ENCODE results near the gene GRIA1.

Gene GRIA1

GRCh38 chr5:153573326-153574033, 83.0 kb downstream of the GRIA1 start:
- Histone ChIP-seq H3K14ac (ENCODE audit: low read length in 2 of 2) (no peak overlapping the region), H3K27ac (ENCODE audit: low read length, poor library complexity, severe bottlenecking) (no peak overlapping the region), H2AFZ (ENCODE audit: low read depth, low read length) (no peak overlapping the region), H2BK15ac (ENCODE audit: low read depth, poor library complexity, severe bottlenecking) (no peak overlapping the region), H3K23ac (ENCODE audit: low read length in 2 of 2) (no peak overlapping the region), H4K91ac (ENCODE audit: low read length) (no peak overlapping the region), H3K4me3 (ENCODE audit: insufficient read depth in 1 of 2, low read depth in 1 of 2, low read length in 2 of 2) (no peak overlapping the region), H2BK12ac (ENCODE audit: low read length in 2 of 2) (no peak overlapping the region), H3K79me1 (replicated peaks; ENCODE audit: low read length, poor library complexity, severe bottlenecking) (no peaks in the 10 kb centered on the region), H3K9ac (ENCODE audit: low read length) (no peak overlapping the region), H3K4me1 (ENCODE audit: control insufficient read depth, insufficient read depth, low read depth, low read length) (no peaks in the 10 kb centered on the region), H3K4ac (ENCODE audit: low read depth in 1 of 2, low read length in 2 of 2) (no peak overlapping the region), H3K18ac (ENCODE audit: low read depth in 1 of 2, low read length in 2 of 2) (no peak overlapping the region), H4K8ac (ENCODE audit: low read length) (no peak overlapping the region), H3K4me2 (ENCODE audit: low read length, poor library complexity, severe bottlenecking) (no peak overlapping the region), H3K36me3 (ENCODE audit: control insufficient read depth in 1 of 2, insufficient read depth in 2 of 2, low read depth in 1 of 2, low read length in 2 of 2) (no peaks in the 10 kb centered on the region), H2AK5ac (ENCODE audit: low read length, severe bottlenecking) (no peak overlapping the region), H2BK120ac (ENCODE audit: low read depth, low read length) (no peak overlapping the region), H3K9me3 (ENCODE audit: control insufficient read depth, low read length) (no peaks in the 10 kb centered on the region), H2BK5ac (ENCODE audit: low read depth, low read length, poor library complexity, severe bottlenecking) (no peak overlapping the region), H3K27me3 (ENCODE audit: control insufficient read depth in 1 of 2, insufficient read depth in 1 of 2, low read length in 2 of 2) (no peaks in the 10 kb centered on the region)
- 76% methylated on average over 3 of the region's 4 CpGs for WGBS
- no peak for DNase-seq

GRCh38 chr5:153584126-153584959, 93.9 kb downstream of the GRIA1 start:
- H2BK120ac ChIP-seq (ENCODE audit: low read depth, low read length), result no peak overlapping the region
- H3K27ac ChIP-seq (ENCODE audit: low read length, poor library complexity, severe bottlenecking), result no peak overlapping the region
- H3K79me1 ChIP-seq (replicated peaks; ENCODE audit: low read length, poor library complexity, severe bottlenecking), result no peaks in the 10 kb centered on the region
- H3K4ac ChIP-seq (ENCODE audit: low read depth in 1 of 2, low read length in 2 of 2), result no peak overlapping the region
- H3K9me3 ChIP-seq (ENCODE audit: control insufficient read depth, low read length), result no peaks in the 10 kb centered on the region
- no peak overlapping the region for H2AFZ ChIP-seq (ENCODE audit: low read depth, low read length)
- H3K14ac ChIP-seq (ENCODE audit: low read length in 2 of 2), result no peak overlapping the region
- H3K4me1 ChIP-seq (ENCODE audit: control insufficient read depth, insufficient read depth, low read depth, low read length), result peaks cover 1% of the 10 kb centered on the region
- H2AK5ac ChIP-seq (ENCODE audit: low read length, severe bottlenecking), result no peak overlapping the region
- no peak overlapping the region for H3K9ac ChIP-seq (ENCODE audit: low read length)
- no peak overlapping the region for H3K4me2 ChIP-seq (ENCODE audit: low read length, poor library complexity, severe bottlenecking)
- no peak overlapping the region for H4K91ac ChIP-seq (ENCODE audit: low read length)
- H4K8ac ChIP-seq (ENCODE audit: low read length), result no peak overlapping the region
- no peak overlapping the region for H2BK15ac ChIP-seq (ENCODE audit: low read depth, poor library complexity, severe bottlenecking)
- DNase-seq, result no peak
- 81% methylated on average over 2 of the region's 4 CpGs for WGBS
- no peak overlapping the region for H3K18ac ChIP-seq (ENCODE audit: low read depth in 1 of 2, low read length in 2 of 2)
- no peaks in the 10 kb centered on the region for H3K27me3 ChIP-seq (ENCODE audit: control insufficient read depth in 1 of 2, insufficient read depth in 1 of 2, low read length in 2 of 2)
- no peak overlapping the region for H3K4me3 ChIP-seq (ENCODE audit: insufficient read depth in 1 of 2, low read depth in 1 of 2, low read length in 2 of 2)
- H3K23ac ChIP-seq (ENCODE audit: low read length in 2 of 2), result no peak overlapping the region
- H3K36me3 ChIP-seq (ENCODE audit: control insufficient read depth in 1 of 2, insufficient read depth in 2 of 2, low read depth in 1 of 2, low read length in 2 of 2), result no peaks in the 10 kb centered on the region
- no peak overlapping the region for H2BK5ac ChIP-seq (ENCODE audit: low read depth, low read length, poor library complexity, severe bottlenecking)
- no peak overlapping the region for H2BK12ac ChIP-seq (ENCODE audit: low read length in 2 of 2)

GRCh38 chr5:153584960-153585359, 94.5 kb downstream of the GRIA1 start:
- no peak overlapping the region for H4K8ac ChIP-seq (ENCODE audit: low read length)
- H2BK5ac ChIP-seq (ENCODE audit: low read depth, low read length, poor library complexity, severe bottlenecking), result no peak overlapping the region
- DNase-seq, result no peak

GRCh38 chr5:153585622-153586277, 95.3 kb downstream of the GRIA1 start:
- Histone ChIP-seq H3K4me1 (ENCODE audit: control insufficient read depth, insufficient read depth, low read depth, low read length) (peaks cover 1% of the 10 kb centered on the region), H2BK120ac (ENCODE audit: low read depth, low read length) (no peak overlapping the region), H3K79me1 (replicated peaks; ENCODE audit: low read length, poor library complexity, severe bottlenecking) (no peaks in the 10 kb centered on the region), H2BK5ac (ENCODE audit: low read depth, low read length, poor library complexity, severe bottlenecking) (no peak overlapping the region), H3K27ac (ENCODE audit: low read length, poor library complexity, severe bottlenecking) (no peak overlapping the region), H3K36me3 (ENCODE audit: control insufficient read depth in 1 of 2, insufficient read depth in 2 of 2, low read depth in 1 of 2, low read length in 2 of 2) (no peaks in the 10 kb centered on the region), H2BK12ac (ENCODE audit: low read length in 2 of 2) (no peak overlapping the region), H3K27me3 (ENCODE audit: control insufficient read depth in 1 of 2, insufficient read depth in 1 of 2, low read length in 2 of 2) (no peaks in the 10 kb centered on the region), H4K91ac (ENCODE audit: low read length) (no peak overlapping the region), H3K9me3 (ENCODE audit: control insufficient read depth, low read length) (no peaks in the 10 kb centered on the region), H3K14ac (ENCODE audit: low read length in 2 of 2) (no peak overlapping the region), H3K4me2 (ENCODE audit: low read length, poor library complexity, severe bottlenecking) (no peak overlapping the region), H3K4ac (ENCODE audit: low read depth in 1 of 2, low read length in 2 of 2) (no peak overlapping the region), H3K23ac (ENCODE audit: low read length in 2 of 2) (no peak overlapping the region), H3K4me3 (ENCODE audit: insufficient read depth in 1 of 2, low read depth in 1 of 2, low read length in 2 of 2) (no peak overlapping the region), H3K9ac (ENCODE audit: low read length) (no peak overlapping the region), H3K18ac (ENCODE audit: low read depth in 1 of 2, low read length in 2 of 2) (no peak overlapping the region), H2AFZ (ENCODE audit: low read depth, low read length) (no peak overlapping the region), H4K8ac (ENCODE audit: low read length) (no peak overlapping the region), H2AK5ac (ENCODE audit: low read length, severe bottlenecking) (no peak overlapping the region), H2BK15ac (ENCODE audit: low read depth, poor library complexity, severe bottlenecking) (no peak overlapping the region)
- 0% methylated on average over 1 of the region's 2 CpGs for WGBS
- no peak for DNase-seq

More at GRCh38 chr5:153584960-153585359, 94.5 kb downstream of the GRIA1 start:
- Histone ChIP-seq H3K27ac (ENCODE audit: low read length, poor library complexity, severe bottlenecking) (no peak overlapping the region), H3K9me3 (ENCODE audit: control insufficient read depth, low read length) (no peaks in the 10 kb centered on the region), H2AK5ac (ENCODE audit: low read length, severe bottlenecking) (no peak overlapping the region), H3K23ac (ENCODE audit: low read length in 2 of 2) (no peak overlapping the region), H3K36me3 (ENCODE audit: control insufficient read depth in 1 of 2, insufficient read depth in 2 of 2, low read depth in 1 of 2, low read length in 2 of 2) (no peaks in the 10 kb centered on the region), H2BK120ac (ENCODE audit: low read depth, low read length) (no peak overlapping the region), H2BK12ac (ENCODE audit: low read length in 2 of 2) (no peak overlapping the region), H3K79me1 (replicated peaks; ENCODE audit: low read length, poor library complexity, severe bottlenecking) (no peaks in the 10 kb centered on the region), H3K4me2 (ENCODE audit: low read length, poor library complexity, severe bottlenecking) (no peak overlapping the region), H4K91ac (ENCODE audit: low read length) (no peak overlapping the region), H3K18ac (ENCODE audit: low read depth in 1 of 2, low read length in 2 of 2) (no peak overlapping the region), H3K27me3 (ENCODE audit: control insufficient read depth in 1 of 2, insufficient read depth in 1 of 2, low read length in 2 of 2) (no peaks in the 10 kb centered on the region), H3K4ac (ENCODE audit: low read depth in 1 of 2, low read length in 2 of 2) (no peak overlapping the region), H3K14ac (ENCODE audit: low read length in 2 of 2) (no peak overlapping the region), H3K9ac (ENCODE audit: low read length) (no peak overlapping the region), H2AFZ (ENCODE audit: low read depth, low read length) (no peak overlapping the region), H2BK15ac (ENCODE audit: low read depth, poor library complexity, severe bottlenecking) (no peak overlapping the region), H3K4me1 (ENCODE audit: control insufficient read depth, insufficient read depth, low read depth, low read length) (peaks cover 1% of the 10 kb centered on the region), H3K4me3 (ENCODE audit: insufficient read depth in 1 of 2, low read depth in 1 of 2, low read length in 2 of 2) (no peak overlapping the region)
- 100% methylated on average over 2 of the region's 3 CpGs for WGBS
